Tibial nerve (tissue), 3 donors: ENCODE results near the gene PLEKHJ1.
A peak's percentile ranks its signal among the peaks of the same experiment; 100 is the strongest.

ENCODE experiments used
- POLR2A ChIP-seq, 2 donors: fragments of 450-650 bp; IDR thresholded peaks; one replicate each; pipeline ENCODE4 v1.6.1; 2017; ENCODE audit warnings: antibody characterized with exemption in 2 of 2, mild to moderate bottlenecking in 2 of 2, moderate library complexity in 2 of 2
- TF ChIP-seq, protein P1 (sequence below), 5 experiments: fragments of 200-600 bp in 3 of 5; fragments of 450-650 bp in 2 of 5; sonication (generic) in 3 of 5; IDR thresholded peaks; one replicate each; pipeline ENCODE4 v1.5.1; 2016 to 2019; ENCODE audit warnings: antibody characterized with exemption in 5 of 5, mild to moderate bottlenecking in 3 of 5, moderate library complexity in 2 of 5

DNA sequence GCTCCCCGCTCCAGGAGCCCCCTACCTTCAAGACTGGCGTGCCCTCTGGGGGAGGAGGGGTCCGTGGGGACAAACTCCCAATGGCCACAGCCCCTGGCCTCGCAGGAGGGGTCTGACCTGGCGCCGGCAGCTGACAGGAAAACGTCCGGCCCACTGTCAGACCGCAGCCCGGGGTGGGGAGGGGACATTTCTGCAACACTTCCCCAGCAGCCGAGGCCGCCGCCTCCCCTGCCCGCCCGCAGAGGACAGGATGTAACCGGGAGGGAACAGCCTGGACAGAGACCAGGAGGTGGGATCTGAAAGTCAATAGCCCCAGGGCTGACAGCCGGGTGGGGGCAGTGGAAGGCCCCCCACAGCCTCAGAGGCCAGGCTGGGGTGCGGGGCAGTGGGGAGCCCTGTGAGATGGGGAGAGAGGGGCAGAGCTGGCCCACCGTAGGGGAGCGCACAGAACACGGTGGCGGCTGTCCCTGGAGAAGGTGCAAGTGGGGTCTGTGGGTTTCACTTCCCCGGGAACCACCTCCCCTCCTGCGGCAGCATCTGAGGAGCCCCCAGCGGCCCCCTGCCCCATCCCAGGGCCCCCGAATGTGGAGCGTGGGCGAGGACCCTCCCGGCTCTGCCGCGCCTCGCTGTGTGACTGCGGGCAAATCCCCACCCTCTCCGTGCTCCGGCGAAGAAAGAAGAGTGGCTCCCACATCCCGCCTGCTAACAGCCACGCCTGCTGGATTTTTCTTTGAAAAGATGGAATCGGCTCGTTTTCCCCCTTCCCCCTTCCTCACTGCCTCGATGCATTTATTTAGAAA, 46.1 kb upstream of the PLEKHJ1 start, which contains the start of gene PEAK3:
- TF ChIP-seq, protein P1, sequence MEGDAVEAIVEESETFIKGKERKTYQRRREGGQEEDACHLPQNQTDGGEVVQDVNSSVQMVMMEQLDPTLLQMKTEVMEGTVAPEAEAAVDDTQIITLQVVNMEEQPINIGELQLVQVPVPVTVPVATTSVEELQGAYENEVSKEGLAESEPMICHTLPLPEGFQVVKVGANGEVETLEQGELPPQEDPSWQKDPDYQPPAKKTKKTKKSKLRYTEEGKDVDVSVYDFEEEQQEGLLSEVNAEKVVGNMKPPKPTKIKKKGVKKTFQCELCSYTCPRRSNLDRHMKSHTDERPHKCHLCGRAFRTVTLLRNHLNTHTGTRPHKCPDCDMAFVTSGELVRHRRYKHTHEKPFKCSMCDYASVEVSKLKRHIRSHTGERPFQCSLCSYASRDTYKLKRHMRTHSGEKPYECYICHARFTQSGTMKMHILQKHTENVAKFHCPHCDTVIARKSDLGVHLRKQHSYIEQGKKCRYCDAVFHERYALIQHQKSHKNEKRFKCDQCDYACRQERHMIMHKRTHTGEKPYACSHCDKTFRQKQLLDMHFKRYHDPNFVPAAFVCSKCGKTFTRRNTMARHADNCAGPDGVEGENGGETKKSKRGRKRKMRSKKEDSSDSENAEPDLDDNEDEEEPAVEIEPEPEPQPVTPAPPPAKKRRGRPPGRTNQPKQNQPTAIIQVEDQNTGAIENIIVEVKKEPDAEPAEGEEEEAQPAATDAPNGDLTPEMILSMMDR (IDR thresholded peaks at IDR 0.05) = no peak
- peak in 1 of 2 donors; percentile 34 for TF ChIP-seq POLR2A (IDR thresholded peaks at IDR 0.05)
